Activated CD4-positive, alpha-beta T cell treated with anti-CD3 and anti-CD28 coated beads for 36 hours (primary cell): ENCODE measurements around the gene SH3BP4. TPM values are rescaled to one million over a fixed set of nuclear protein-coding genes. Genes with fewer than 3 reads are reported as not detected.

Source experiments
- ATAC-seq: fragments of 200-7000 bp; cut with Tn5 transposase; one replicate; pipeline ENCODE4 v1.10.0; 2021; ENCODE audit warnings: mild to moderate bottlenecking, moderate library complexity
- CTCF ChIA-PET: fragments of 350-600 bp; sonication (Branson Sonifier 250); formaldehyde crosslinking; loops from one replicate; lab custom pipeline; 2021; ENCODE audit warnings: antibody characterized with exemption; lab: Charles Lee
- POLR2A ChIA-PET: fragments of 350-600 bp; sonication (Branson Sonifier 250); formaldehyde crosslinking; loops from one replicate; lab custom pipeline; 2021; ENCODE audit warnings: antibody characterized with exemption, inconsistent platforms; lab: Charles Lee
- DNase-seq: peaks from one replicate; pipeline ENCODE4 v3.0.0-alpha.2; 2020
- H3K27ac Mint-ChIP-seq: one replicate; pipeline ENCODE4 v1.8.0; 2021; ENCODE audit warnings: mixed read lengths
- H3K27me3 Mint-ChIP-seq: one replicate; pipeline ENCODE4 v1.8.0; 2021; ENCODE audit warnings: mixed read lengths
- H3K36me3 Mint-ChIP-seq: one replicate; pipeline ENCODE4 v1.8.0; 2021; ENCODE audit warnings: low read depth, mixed read lengths
- H3K4me1 Mint-ChIP-seq: one replicate; pipeline ENCODE4 v1.8.0; 2021; ENCODE audit warnings: mixed read lengths
- H3K4me3 Mint-ChIP-seq: one replicate; pipeline ENCODE4 v1.8.0; 2021; ENCODE audit warnings: mild to moderate bottlenecking, moderate library complexity, mixed read lengths
- H3K9me3 Mint-ChIP-seq: one replicate; pipeline ENCODE4 v1.8.0; 2021; ENCODE audit warnings: low read depth, mixed read lengths
- intact Hi-C, 2 experiments: fragments of 100-400 bp; cut with DNase I in 1 of 2; cut with micrococcal nuclease in 1 of 2; formaldehyde crosslinking; loops; one replicate each; pipeline versions ENCODE4 v1.14.2 to v1.15.1; 2022 to 2024; cut with DNase I, micrococcal nuclease
- total RNA-seq, 2 experiments: library from RNA; stranded (reverse); gene quantifications; one replicate each; pipeline ENCODE4 v1.2.3, GENCODE V29; 2021

SH3BP4 gene
- total RNA-seq, 2 experiments from 2014 or later = 0.21 to 0.32 TPM

- Mint-ChIP-seq H3K4me1 (peaks cover 12% of the 10 kb centered on the region), H3K4me3 (no peak overlapping the region), H3K36me3 (no peaks in the 10 kb centered on the region), H3K27ac (no peak overlapping the region), H3K9me3 (no peaks in the 10 kb centered on the region), H3K27me3 (peaks cover 9% of the 10 kb centered on the region)
- ChIA-PET CTCF (no interaction called here), POLR2A (no interaction called here)
- DNase-seq (no peak), ATAC-seq (no peak)
- intact Hi-C loops = no loop called here
Observed at GRCh38 chr2:235045336-235045972, 93.6 kb downstream of the SH3BP4 start.

- intact Hi-C loops = no loop called here
- no peak overlapping the region for H3K4me3 Mint-ChIP-seq
- ATAC-seq (no peak), DNase-seq (no peak)
- no peak overlapping the region for H3K27ac Mint-ChIP-seq
- H3K9me3 Mint-ChIP-seq = no peaks in the 10 kb centered on the region
- ChIA-PET CTCF (no interaction called here), POLR2A (no interaction called here)
- peaks cover 9% of the 10 kb centered on the region for H3K27me3 Mint-ChIP-seq
- H3K4me1 Mint-ChIP-seq = peaks cover 12% of the 10 kb centered on the region
- no peaks in the 10 kb centered on the region for H3K36me3 Mint-ChIP-seq
Observed at GRCh38 chr2:235045973-235046343, 94.1 kb downstream of the SH3BP4 start.

GRCh38 chr2:235046589-235046988 is 94.8 kb downstream of the SH3BP4 start:
- DNase-seq (no peak), ATAC-seq (no peak)
- Mint-ChIP-seq H3K4me1 (peaks cover 12% of the 10 kb centered on the region), H3K4me3 (no peak overlapping the region), H3K9me3 (no peaks in the 10 kb centered on the region), H3K27me3 (peaks cover 10% of the 10 kb centered on the region), H3K27ac (no peak overlapping the region), H3K36me3 (no peaks in the 10 kb centered on the region)
- CTCF ChIA-PET = no interaction called here
- POLR2A ChIA-PET = no interaction called here
- intact Hi-C loops = no loop called here

GRCh38 chr2:235047171-235048160 is 95.6 kb downstream of the SH3BP4 start:
- CTCF ChIA-PET = no interaction called here
- Mint-ChIP-seq H3K9me3 (no peaks in the 10 kb centered on the region), H3K36me3 (no peaks in the 10 kb centered on the region), H3K4me1 (peaks cover 12% of the 10 kb centered on the region), H3K27ac (no peak overlapping the region), H3K27me3 (peaks cover 11% of the 10 kb centered on the region), H3K4me3 (no peak overlapping the region)
- POLR2A ChIA-PET = no interaction called here
- DNase-seq (no peak), ATAC-seq (no peak)
- intact Hi-C loops = no loop called here

- DNase-seq (no peak), ATAC-seq (no peak)
- H3K9me3 Mint-ChIP-seq = no peaks in the 10 kb centered on the region
- intact Hi-C loops = no loop called here
- H3K36me3 Mint-ChIP-seq = no peaks in the 10 kb centered on the region
- H3K27ac Mint-ChIP-seq = no peak overlapping the region
- H3K4me3 Mint-ChIP-seq = no peak overlapping the region
- ChIA-PET POLR2A (interaction anchor here (0.6 kb wide), 1 partner anchor 8 kb away, joined by 6 read pairs; no protein-coding TSS in a partner anchor), CTCF (interaction anchor here (0.7 kb wide), 1 partner anchor 664 kb away, joined by 3 read pairs; no protein-coding TSS in a partner anchor)
- H3K4me1 Mint-ChIP-seq = peaks cover 12% of the 10 kb centered on the region
- H3K27me3 Mint-ChIP-seq = peaks cover 11% of the 10 kb centered on the region
Observed at GRCh38 chr2:235048549-235048948, 96.7 kb downstream of the SH3BP4 start.

GRCh38 chr2:235049069-235049468 is 97.3 kb downstream of the SH3BP4 start:
- Mint-ChIP-seq H3K9me3 (no peaks in the 10 kb centered on the region), H3K27me3 (peaks cover 9% of the 10 kb centered on the region), H3K4me1 (peaks cover 12% of the 10 kb centered on the region), H3K4me3 (no peak overlapping the region), H3K27ac (no peak overlapping the region), H3K36me3 (no peaks in the 10 kb centered on the region)
- no peak for DNase-seq
- POLR2A ChIA-PET = no interaction called here
- CTCF ChIA-PET = no interaction called here
- intact Hi-C loops = no loop called here
- ATAC-seq = no peak

GRCh38 chr2:235049719-235050118 is 97.9 kb downstream of the SH3BP4 start:
- H3K36me3 Mint-ChIP-seq = no peaks in the 10 kb centered on the region
- ATAC-seq (no peak), DNase-seq (no peak)
- H3K9me3 Mint-ChIP-seq = no peaks in the 10 kb centered on the region
- ChIA-PET POLR2A (no interaction called here), CTCF (no interaction called here)
- no peak overlapping the region for H3K27ac Mint-ChIP-seq
- peaks cover 9% of the 10 kb centered on the region for H3K4me1 Mint-ChIP-seq
- peaks cover 7% of the 10 kb centered on the region for H3K27me3 Mint-ChIP-seq
- intact Hi-C loops = no loop called here
- H3K4me3 Mint-ChIP-seq = no peak overlapping the region

- Mint-ChIP-seq H3K27me3 (peaks cover 8% of the 10 kb centered on the region), H3K9me3 (no peaks in the 10 kb centered on the region), H3K4me1 (peaks cover 2% of the 10 kb centered on the region), H3K36me3 (no peaks in the 10 kb centered on the region), H3K4me3 (no peak overlapping the region), H3K27ac (no peak overlapping the region)
- CTCF ChIA-PET = no interaction called here
- ATAC-seq (peak; percentile 30), DNase-seq (peak; percentile 22)
- intact Hi-C loops = no loop called here
- POLR2A ChIA-PET = no interaction called here
Observed at GRCh38 chr2:235050980-235051351, 99.1 kb downstream of the SH3BP4 start.

- POLR2A ChIA-PET = no interaction called here
- H3K27me3 Mint-ChIP-seq = peaks cover 6% of the 10 kb centered on the region
- H3K27ac Mint-ChIP-seq = no peak overlapping the region
- intact Hi-C loops = no loop called here
- CTCF ChIA-PET = no interaction called here
- H3K9me3 Mint-ChIP-seq = no peaks in the 10 kb centered on the region
- no peak overlapping the region for H3K4me3 Mint-ChIP-seq
- H3K4me1 Mint-ChIP-seq = no peaks in the 10 kb centered on the region
- no peak for ATAC-seq
- H3K36me3 Mint-ChIP-seq = no peaks in the 10 kb centered on the region
- no peak for DNase-seq
Observed at GRCh38 chr2:235051436-235052260, 99.8 kb downstream of the SH3BP4 start.

GRCh38 chr2:235052514-235053354 is 100.9 kb downstream of the SH3BP4 start:
- DNase-seq = no peak
- ChIA-PET CTCF (interaction anchor here (1.6 kb wide), 1 partner anchor 11 kb away, joined by 4 read pairs; no protein-coding TSS in a partner anchor), POLR2A (no interaction called here)
- peaks cover 4% of the 10 kb centered on the region for H3K27me3 Mint-ChIP-seq
- ATAC-seq = no peak
- H3K36me3 Mint-ChIP-seq = no peaks in the 10 kb centered on the region
- no peaks in the 10 kb centered on the region for H3K9me3 Mint-ChIP-seq
- H3K27ac Mint-ChIP-seq = no peak overlapping the region
- intact Hi-C loops = no loop called here
- H3K4me1 Mint-ChIP-seq = no peaks in the 10 kb centered on the region
- H3K4me3 Mint-ChIP-seq = no peak overlapping the region
